Activated CD4-positive, alpha-beta T cell treated with anti-CD3 and anti-CD28 coated beads for 4 hours (primary cell): Measurements from ENCODE around the gene CCDC121.
"Not testable (repeated sequence)": the region's sequence is repeated elsewhere in the genome, so short reads cannot be mapped to it uniquely, and the experiment has no call there.

Experiments used
- DNase-seq, 2 donors: peaks; one replicate each; pipeline ENCODE4 v3.0.0-alpha.2; 2020

Gene CCDC121

GRCh38 chr2:27634291-27634690 is 5.5 kb upstream of the CCDC121 start:
- no peak for DNase-seq

GRCh38 chr2:27630257-27630656 is 1.4 kb upstream of the CCDC121 start:
- DNase-seq: not testable (repeated sequence)

GRCh38 chr2:27627963-27628766 is 647 bp downstream of the CCDC121 start:
- DNase-seq: no peak

- not testable (repeated sequence) for DNase-seq
Measured at GRCh38 chr2:27626921-27627320, 1.9 kb downstream of the CCDC121 start.

GRCh38 chr2:27626323-27626722 is 2.5 kb downstream of the CCDC121 start:
- not testable (repeated sequence) for DNase-seq

GRCh38 chr2:27624943-27625342 is 3.9 kb downstream of the CCDC121 start:
- no peak for DNase-seq

- DNase-seq: no peak
Measured at GRCh38 chr2:27622921-27623384, 5.9 kb downstream of the CCDC121 start.

GRCh38 chr2:27621524-27621923 is 7.3 kb downstream of the CCDC121 start:
- no peak for DNase-seq

GRCh38 chr2:27615316-27615715 is 13.5 kb downstream of the CCDC121 start:
- DNase-seq: no peak

- DNase-seq: no peak
Measured at GRCh38 chr2:27613985-27614384, 14.8 kb downstream of the CCDC121 start.

- no peak for DNase-seq
Measured at GRCh38 chr2:27606611-27607010, 22.2 kb downstream of the CCDC121 start.

GRCh38 chr2:27596627-27597026 is 32.2 kb downstream of the CCDC121 start:
- no peak for DNase-seq

- not testable (repeated sequence) for DNase-seq
Measured at GRCh38 chr2:27595412-27595811, 33.4 kb downstream of the CCDC121 start.

- not testable (repeated sequence) for DNase-seq
Measured at GRCh38 chr2:27594020-27594703, 34.6 kb downstream of the CCDC121 start.

- no peak for DNase-seq
Measured at GRCh38 chr2:27593240-27593639, 35.6 kb downstream of the CCDC121 start.

GRCh38 chr2:27591745-27592144 is 37.1 kb downstream of the CCDC121 start:
- DNase-seq: no peak

GRCh38 chr2:27588308-27588707 is 40.5 kb downstream of the CCDC121 start:
- no peak for DNase-seq

GRCh38 chr2:27587025-27587424 is 41.8 kb downstream of the CCDC121 start:
- no peak for DNase-seq

- DNase-seq: no peak
Measured at GRCh38 chr2:27584597-27584996, 44.2 kb downstream of the CCDC121 start.

GRCh38 chr2:27583390-27583915 is 45.4 kb downstream of the CCDC121 start:
- peak in 1 of 2 donors; percentile 1 for DNase-seq

GRCh38 chr2:27582695-27583389 is 46.0 kb downstream of the CCDC121 start, which contains the start of gene ZNF512:
Gene ZNF512, plus strand, starts transcription at chr2:27583042. Its CDS starts 71 bp downstream, at chr2:27583113.
- DNase-seq: peak; percentile 72 to 79

- no peak for DNase-seq
Measured at GRCh38 chr2:27582129-27582694, 46.6 kb downstream of the CCDC121 start.
